WTC11 (cell line): ENCODE data around the gene ZNF516. TPM values are rescaled to one million over a fixed set of nuclear protein-coding genes. Genes with fewer than 3 reads are reported as not detected.

ENCODE experiments used
- ATAC-seq: fragments of 200-7000 bp; cut with Tn5 transposase; 2 replicates; pipeline ENCODE4 v1.10.0; 2021; ENCODE audit warnings: mild to moderate bottlenecking, moderate library complexity
- CTCF ChIA-PET: fragments of 300-600 bp; sonication (Branson Sonifier 250); formaldehyde crosslinking; loops from one replicate; lab custom pipeline; 2021; ENCODE audit warnings: antibody characterized with exemption; lab: Charles Lee
- POLR2A ChIA-PET: fragments of 350-600 bp; sonication (Branson Sonifier 250); formaldehyde crosslinking; loops from one replicate; lab custom pipeline; 2021; ENCODE audit warnings: antibody characterized with exemption; lab: Charles Lee
- DNase-seq: peaks from one replicate; pipeline ENCODE4 v3.0.0; 2021; ENCODE audit warnings: low spot score
- H3K27ac Mint-ChIP-seq: 2 replicates; pipeline ENCODE4 v1.8.0; 2021; ENCODE audit warnings: mixed read lengths
- H3K27me3 Mint-ChIP-seq: 2 replicates; pipeline ENCODE4 v1.8.0; 2021; ENCODE audit warnings: low read depth, mild to moderate bottlenecking, moderate library complexity, mixed read lengths
- H3K36me3 Mint-ChIP-seq: 2 replicates; pipeline ENCODE4 v1.8.0; 2021; ENCODE audit warnings: mixed read lengths
- H3K4me1 Mint-ChIP-seq: 2 replicates; pipeline ENCODE4 v1.8.0; 2022; ENCODE audit warnings: mixed read lengths
- H3K4me3 Mint-ChIP-seq: 2 replicates; pipeline ENCODE4 v1.8.0; 2021; ENCODE audit warnings: mild to moderate bottlenecking, moderate library complexity, mixed read lengths
- H3K9me3 Mint-ChIP-seq: 2 replicates; pipeline ENCODE4 v1.8.0; 2021; ENCODE audit warnings: mixed read lengths
- AFF4 ChIP-seq: sonication (generic); formaldehyde crosslinking; IDR thresholded peaks from 2 replicates; pipeline ENCODE4 v1.8.1; 2023; ENCODE audit warnings: mild to moderate bottlenecking, missing genetic modification reagents, borderline replicate concordance
- CBFB ChIP-seq: sonication (generic); formaldehyde crosslinking; IDR thresholded peaks from 2 replicates; pipeline ENCODE4 v1.8.1; 2022; ENCODE audit warnings: mild to moderate bottlenecking, low read depth, missing genetic modification reagents
- E2F1 ChIP-seq: sonication (generic); formaldehyde crosslinking; IDR thresholded peaks from 2 replicates; pipeline ENCODE4 v1.8.0; 2022; ENCODE audit warnings: mild to moderate bottlenecking, missing genetic modification reagents
- E2F4 ChIP-seq: sonication (generic); formaldehyde crosslinking; IDR thresholded peaks from 2 replicates; pipeline ENCODE4 v1.8.1; 2022; ENCODE audit warnings: low read depth, mild to moderate bottlenecking, moderate library complexity, missing genetic modification reagents, borderline replicate concordance
- GRHL2 ChIP-seq: fragments of 250-450 bp; sonication (Bioruptor Pico); IDR thresholded peaks from 2 replicates; pipeline ENCODE4 v1.8.0; 2022; ENCODE audit warnings: mild to moderate bottlenecking, moderate library complexity; ENCODE audit not compliant: insufficient replicate concordance, severe bottlenecking
- HMGA2 ChIP-seq: fragments of 250-450 bp; sonication (Bioruptor Pico); IDR thresholded peaks from 2 replicates; pipeline ENCODE4 v1.4.0; 2021; ENCODE audit warnings: mild to moderate bottlenecking, moderate library complexity
- PREB ChIP-seq: sonication (generic); formaldehyde crosslinking; IDR thresholded peaks from 2 replicates; pipeline ENCODE4 v1.8.1; 2022; ENCODE audit warnings: mild to moderate bottlenecking, missing genetic modification reagents, moderate library complexity, borderline replicate concordance
- SOX15 ChIP-seq: fragments of 250-450 bp; sonication (Bioruptor Pico); IDR thresholded peaks from 2 replicates; pipeline ENCODE4 v1.9.0; 2021; ENCODE audit warnings: mild to moderate bottlenecking
- ZNF263 ChIP-seq: sonication (generic); formaldehyde crosslinking; IDR thresholded peaks from 2 replicates; pipeline ENCODE4 v1.8.1; 2022; ENCODE audit warnings: low read depth, mild to moderate bottlenecking, moderate library complexity, missing genetic modification reagents
- total RNA-seq: library from RNA; stranded (reverse); gene quantifications from 3 replicates; pipeline ENCODE4 v1.2.3, GENCODE V29; 2021
- TF ChIP-seq, protein P1 (sequence below): sonication (generic); formaldehyde crosslinking; IDR thresholded peaks from 2 replicates; pipeline ENCODE4 v1.8.1; 2023; ENCODE audit warnings: mild to moderate bottlenecking, missing genetic modification reagents
- TF ChIP-seq, protein P2 (sequence below): sonication (generic); formaldehyde crosslinking; IDR thresholded peaks from 2 replicates; pipeline ENCODE4 v1.8.1; 2022; ENCODE audit warnings: mild to moderate bottlenecking, moderate library complexity, missing genetic modification reagents

The ZNF516 gene
- total RNA-seq, 1 experiment from 2014 or later, result 58.6 TPM

GRCh38 chr18:76346490-76347130 lies 148.4 kb downstream of the ZNF516 start:
- CTCF ChIA-PET, result interaction anchor here (1.1 kb wide), 1 partner anchor 33 kb away, joined by 3 read pairs; no protein-coding TSS in a partner anchor
- H3K36me3 Mint-ChIP-seq, result no peaks in the 10 kb centered on the region
- H3K27ac Mint-ChIP-seq, result no peak overlapping the region
- H3K4me1 Mint-ChIP-seq, result peaks cover 10% of the 10 kb centered on the region
- no peak for TF ChIP-seq ZNF263
- no peak for TF ChIP-seq HMGA2 (CRISPR knock-in tag)
- TF ChIP-seq E2F4, result no peak
- no peaks in the 10 kb centered on the region for H3K9me3 Mint-ChIP-seq
- POLR2A ChIA-PET, result interaction anchor here (1.0 kb wide), 1 partner anchor 9 kb away, joined by 3 read pairs; no protein-coding TSS in a partner anchor
- no peak; the same call in 1 of the 2 replicates for ATAC-seq
- H3K4me3 Mint-ChIP-seq, result no peak overlapping the region
- DNase-seq, result no peak
- no peaks in the 10 kb centered on the region for H3K27me3 Mint-ChIP-seq

GRCh38 chr18:76345901-76346300 lies 149.1 kb downstream of the ZNF516 start:
- no peaks in the 10 kb centered on the region for H3K36me3 Mint-ChIP-seq
- no peak overlapping the region for H3K4me3 Mint-ChIP-seq
- no peak for ATAC-seq
- TF ChIP-seq, protein P1, sequence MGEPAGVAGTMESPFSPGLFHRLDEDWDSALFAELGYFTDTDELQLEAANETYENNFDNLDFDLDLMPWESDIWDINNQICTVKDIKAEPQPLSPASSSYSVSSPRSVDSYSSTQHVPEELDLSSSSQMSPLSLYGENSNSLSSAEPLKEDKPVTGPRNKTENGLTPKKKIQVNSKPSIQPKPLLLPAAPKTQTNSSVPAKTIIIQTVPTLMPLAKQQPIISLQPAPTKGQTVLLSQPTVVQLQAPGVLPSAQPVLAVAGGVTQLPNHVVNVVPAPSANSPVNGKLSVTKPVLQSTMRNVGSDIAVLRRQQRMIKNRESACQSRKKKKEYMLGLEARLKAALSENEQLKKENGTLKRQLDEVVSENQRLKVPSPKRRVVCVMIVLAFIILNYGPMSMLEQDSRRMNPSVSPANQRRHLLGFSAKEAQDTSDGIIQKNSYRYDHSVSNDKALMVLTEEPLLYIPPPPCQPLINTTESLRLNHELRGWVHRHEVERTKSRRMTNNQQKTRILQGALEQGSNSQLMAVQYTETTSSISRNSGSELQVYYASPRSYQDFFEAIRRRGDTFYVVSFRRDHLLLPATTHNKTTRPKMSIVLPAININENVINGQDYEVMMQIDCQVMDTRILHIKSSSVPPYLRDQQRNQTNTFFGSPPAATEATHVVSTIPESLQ (CRISPR knock-in tag), result no peak
- TF ChIP-seq PREB (no peak), CBFB (no peak), SOX15 (CRISPR knock-in tag) (no peak), E2F1 (CRISPR knock-in tag) (no peak)
- TF ChIP-seq, protein P2, sequence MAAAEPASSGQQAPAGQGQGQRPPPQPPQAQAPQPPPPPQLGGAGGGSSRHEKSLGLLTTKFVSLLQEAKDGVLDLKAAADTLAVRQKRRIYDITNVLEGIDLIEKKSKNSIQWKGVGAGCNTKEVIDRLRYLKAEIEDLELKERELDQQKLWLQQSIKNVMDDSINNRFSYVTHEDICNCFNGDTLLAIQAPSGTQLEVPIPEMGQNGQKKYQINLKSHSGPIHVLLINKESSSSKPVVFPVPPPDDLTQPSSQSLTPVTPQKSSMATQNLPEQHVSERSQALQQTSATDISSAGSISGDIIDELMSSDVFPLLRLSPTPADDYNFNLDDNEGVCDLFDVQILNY (CRISPR knock-in tag), result no peak
- TF ChIP-seq, all 79 proteins: peak for 0
- Mint-ChIP-seq H3K4me1 (peaks cover 10% of the 10 kb centered on the region), H3K27ac (no peak overlapping the region), H3K27me3 (no peaks in the 10 kb centered on the region; the same call in 1 of the 2 replicates), H3K9me3 (no peaks in the 10 kb centered on the region; the same call in none of the 2 replicates)
- no peak for DNase-seq
- ChIA-PET CTCF (interaction anchor here (1.1 kb wide), 1 partner anchor 32 kb away, joined by 3 read pairs; no protein-coding TSS in a partner anchor), POLR2A (no interaction called here)

- H3K27me3 Mint-ChIP-seq, result no peaks in the 10 kb centered on the region; the same call in 1 of the 2 replicates
- ATAC-seq (no peak), DNase-seq (no peak)
- H3K4me3 Mint-ChIP-seq, result no peak overlapping the region
- H3K27ac Mint-ChIP-seq, result no peak overlapping the region
- H3K36me3 Mint-ChIP-seq, result no peaks in the 10 kb centered on the region; the same call in 1 of the 2 replicates
- H3K9me3 Mint-ChIP-seq, result no peaks in the 10 kb centered on the region; the same call in none of the 2 replicates
- ChIA-PET CTCF (no interaction called here), POLR2A (no interaction called here)
- TF ChIP-seq GRHL2 (CRISPR knock-in tag) (no peak), AFF4 (CRISPR knock-in tag) (no peak)
- peaks cover 5% of the 10 kb centered on the region for H3K4me1 Mint-ChIP-seq
Measured at GRCh38 chr18:76343938-76344569, 151.0 kb downstream of the ZNF516 start.
